LNCaP clone FGC (cell line): ENCODE data around the gene LAMA4.

Experiments
- DNase-seq: peaks from one replicate; pipeline ENCODE4 v3.0.0-alpha.2; 2011; ENCODE audit warnings: low read depth
- H3K4me3 ChIP-seq: 2 replicates; pipeline ENCODE4 v1.5.1; 2011; ENCODE audit warnings: mild to moderate bottlenecking, low read depth, low read length, control low read depth
- TF ChIP-seq, protein P1 (sequence below): IDR thresholded peaks from 2 replicates; pipeline ENCODE4 v1.5.1; 2012; ENCODE audit warnings: mild to moderate bottlenecking; ENCODE audit not compliant: control insufficient read depth, insufficient read depth; ENCODE audit errors: extremely low read depth

The LAMA4 gene

DNA sequence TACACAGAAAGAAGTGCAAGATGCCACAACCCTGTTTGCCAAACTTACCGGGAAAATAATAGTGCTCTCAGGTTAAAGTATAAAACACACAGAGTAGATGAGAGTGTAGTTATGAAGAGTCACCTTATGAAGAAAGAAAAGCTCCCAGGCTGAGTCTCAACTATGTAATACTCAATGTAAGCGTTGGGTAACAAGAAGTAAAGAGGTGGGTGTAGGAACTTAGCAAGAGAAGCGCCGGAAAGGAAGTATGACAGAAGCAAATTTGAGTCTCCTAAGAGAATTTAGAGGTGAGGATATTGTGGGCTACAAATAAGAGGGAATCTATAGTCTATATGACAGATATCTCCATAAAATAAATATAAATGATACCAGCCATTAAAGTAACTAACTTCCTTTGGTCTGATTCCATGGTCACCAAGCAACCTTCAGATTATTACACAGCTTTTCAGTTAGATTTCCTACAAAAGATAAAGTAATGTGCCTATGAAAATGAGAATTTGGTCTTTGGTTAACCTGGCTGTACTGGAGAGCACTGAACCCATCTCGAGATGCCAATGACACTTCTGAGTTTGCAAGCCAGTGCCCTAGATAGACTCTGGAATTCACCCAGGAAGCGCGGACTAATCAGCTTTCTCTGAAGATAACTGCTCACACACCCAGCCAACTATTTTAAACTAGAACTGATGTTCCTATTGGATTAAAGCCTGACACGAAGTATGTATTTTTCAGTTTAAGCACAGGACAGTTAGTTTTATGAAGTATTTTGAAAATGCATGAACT, 168.9 kb downstream of the LAMA4 start:
- no peak overlapping the region for H3K4me3 ChIP-seq
- TF ChIP-seq, protein P1, sequence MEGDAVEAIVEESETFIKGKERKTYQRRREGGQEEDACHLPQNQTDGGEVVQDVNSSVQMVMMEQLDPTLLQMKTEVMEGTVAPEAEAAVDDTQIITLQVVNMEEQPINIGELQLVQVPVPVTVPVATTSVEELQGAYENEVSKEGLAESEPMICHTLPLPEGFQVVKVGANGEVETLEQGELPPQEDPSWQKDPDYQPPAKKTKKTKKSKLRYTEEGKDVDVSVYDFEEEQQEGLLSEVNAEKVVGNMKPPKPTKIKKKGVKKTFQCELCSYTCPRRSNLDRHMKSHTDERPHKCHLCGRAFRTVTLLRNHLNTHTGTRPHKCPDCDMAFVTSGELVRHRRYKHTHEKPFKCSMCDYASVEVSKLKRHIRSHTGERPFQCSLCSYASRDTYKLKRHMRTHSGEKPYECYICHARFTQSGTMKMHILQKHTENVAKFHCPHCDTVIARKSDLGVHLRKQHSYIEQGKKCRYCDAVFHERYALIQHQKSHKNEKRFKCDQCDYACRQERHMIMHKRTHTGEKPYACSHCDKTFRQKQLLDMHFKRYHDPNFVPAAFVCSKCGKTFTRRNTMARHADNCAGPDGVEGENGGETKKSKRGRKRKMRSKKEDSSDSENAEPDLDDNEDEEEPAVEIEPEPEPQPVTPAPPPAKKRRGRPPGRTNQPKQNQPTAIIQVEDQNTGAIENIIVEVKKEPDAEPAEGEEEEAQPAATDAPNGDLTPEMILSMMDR, result no peak
- no peak for DNase-seq

GRCh38 chr6:112081569-112081968, 172.8 kb downstream of the LAMA4 start:
- DNase-seq, result no peak
- no peak overlapping the region for H3K4me3 ChIP-seq
- TF ChIP-seq, protein P1, result no peak

DNA sequence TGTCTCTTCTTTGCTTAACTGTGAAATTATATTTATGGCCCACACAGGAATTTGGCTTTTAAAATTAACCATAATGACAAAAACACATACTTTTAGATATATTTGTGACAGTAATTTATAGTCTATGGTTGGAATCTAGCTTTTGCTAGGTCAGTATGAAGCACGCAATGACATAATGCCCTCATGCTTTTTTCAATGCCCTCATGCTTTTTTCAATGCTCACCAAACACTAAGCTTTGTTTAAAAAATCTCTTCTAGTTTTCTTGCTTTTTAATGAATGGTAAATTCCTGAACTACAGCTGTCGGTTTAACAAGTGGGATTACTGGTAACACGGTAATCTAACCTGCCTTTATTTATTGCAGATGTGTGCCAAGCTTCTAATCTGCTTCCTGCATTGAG, 187.8 kb downstream of the LAMA4 start:
- no peak overlapping the region for H3K4me3 ChIP-seq
- no peak for DNase-seq
- TF ChIP-seq, protein P1, result no peak

DNA sequence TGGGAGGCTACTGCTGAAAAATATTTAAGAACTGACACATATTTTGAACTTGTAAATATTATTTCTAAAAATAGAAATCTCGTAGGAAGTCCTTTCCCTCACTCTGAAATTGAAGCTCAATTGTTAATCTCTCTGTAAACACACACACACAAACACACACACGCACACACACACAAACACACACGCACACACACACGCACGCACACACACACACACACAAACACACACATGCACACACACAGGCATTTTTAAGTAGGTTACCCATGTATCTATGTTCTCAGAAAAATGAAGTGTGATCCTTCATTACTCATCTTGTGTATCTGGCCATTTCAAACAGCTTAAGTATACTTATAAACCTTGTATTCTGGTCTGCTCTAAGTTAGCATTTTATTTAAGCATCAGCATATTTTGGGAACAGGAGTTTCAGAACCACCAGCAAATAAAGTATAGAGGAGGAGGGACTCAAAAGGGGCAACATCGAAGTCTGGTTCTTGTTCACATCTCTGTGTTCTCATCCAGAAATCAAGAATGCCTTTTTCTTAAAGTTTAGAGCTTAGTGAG, 188.9 kb downstream of the LAMA4 start:
- no peak for DNase-seq
- TF ChIP-seq, protein P1, result no peak
- no peak overlapping the region for H3K4me3 ChIP-seq

GRCh38 chr6:112062966-112063365, 191.4 kb downstream of the LAMA4 start:
- TF ChIP-seq, protein P1, result no peak
- DNase-seq, result no peak
- no peak overlapping the region for H3K4me3 ChIP-seq

GRCh38 chr6:112061605-112062004, 192.8 kb downstream of the LAMA4 start:
- TF ChIP-seq, protein P1, result no peak
- DNase-seq, result no peak
- no peak overlapping the region for H3K4me3 ChIP-seq
